HG02798 (cell line): Measurements from ENCODE around the gene CLIC6.

ENCODE experiments used
- ATAC-seq: cut with Tn5 transposase; IDR thresholded peaks from one replicate; pipeline ENCODE4 v1.9.1; 2021; ENCODE audit warnings: mild to moderate bottlenecking; ENCODE audit not compliant: unreplicated experiment, poor library complexity

Gene CLIC6

GRCh38 chr21:34668803-34669148, at the start of gene CLIC6:
Gene CLIC6, plus strand, starts transcription at chr21:34668994. Its CDS starts 395 bp downstream, at chr21:34669389.
- no peak for ATAC-seq

- ATAC-seq = no peak
Measured at GRCh38 chr21:34619841-34620665, 48.7 kb upstream of the CLIC6 start.

GRCh38 chr21:34621434-34622350, 47.1 kb upstream of the CLIC6 start:
- ATAC-seq = no peak

- no peak for ATAC-seq
Measured at GRCh38 chr21:34623516-34623915, 45.3 kb upstream of the CLIC6 start.

DNA sequence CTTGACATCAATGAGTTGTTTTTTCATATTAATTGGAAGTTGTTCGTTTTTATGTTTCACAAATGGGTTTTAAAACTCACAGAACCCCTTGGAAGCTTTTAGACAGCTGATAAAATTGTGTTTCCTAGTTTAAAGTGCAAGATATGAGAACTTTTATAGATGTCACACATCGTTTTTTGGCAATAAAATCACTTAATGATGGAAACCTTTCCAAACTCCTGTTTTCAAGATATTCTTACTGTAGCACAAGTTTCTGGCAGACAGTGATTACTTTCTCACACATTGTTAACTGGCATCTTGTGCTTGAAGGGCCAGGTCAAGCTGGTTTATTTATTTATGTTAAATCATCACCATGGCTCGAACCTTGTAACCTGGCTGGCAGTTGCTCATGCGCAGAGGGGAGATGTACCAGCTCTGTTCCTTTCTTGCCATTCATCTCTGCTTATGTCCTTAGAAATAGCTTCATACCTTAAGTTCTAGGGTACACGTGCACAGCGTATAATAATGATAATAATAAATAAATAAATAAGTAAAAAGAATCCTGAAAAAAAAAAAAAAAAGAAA, 43.7 kb upstream of the CLIC6 start:
- ATAC-seq = no peak

GRCh38 chr21:34626131-34626530, 42.7 kb upstream of the CLIC6 start:
- no peak for ATAC-seq

GRCh38 chr21:34630536-34631143, 38.2 kb upstream of the CLIC6 start:
- ATAC-seq = peak; percentile 53

GRCh38 chr21:34632498-34632897, 36.3 kb upstream of the CLIC6 start:
- ATAC-seq = no peak

- ATAC-seq = no peak
Measured at GRCh38 chr21:34635307-34635706, 33.5 kb upstream of the CLIC6 start.

DNA sequence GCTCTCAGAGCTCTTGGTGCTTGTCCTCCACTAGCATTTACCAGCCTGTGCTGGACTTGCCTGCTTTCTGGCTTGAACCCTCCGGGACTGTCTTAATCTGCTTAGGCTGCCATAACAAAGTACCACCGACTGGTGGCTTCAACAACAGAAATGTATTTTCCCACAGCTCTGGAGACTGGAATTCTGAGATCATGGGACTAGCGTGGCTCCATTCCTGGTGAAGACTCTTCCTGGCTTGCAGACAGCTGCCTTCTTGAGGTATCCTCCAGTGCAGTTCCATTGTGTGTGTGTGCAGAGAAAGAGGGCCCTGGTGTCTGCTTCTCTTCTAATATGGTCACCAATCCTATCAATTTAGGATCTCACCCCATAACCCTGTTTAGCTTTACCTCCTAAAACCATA, 31.8 kb upstream of the CLIC6 start:
- ATAC-seq = no peak

DNA sequence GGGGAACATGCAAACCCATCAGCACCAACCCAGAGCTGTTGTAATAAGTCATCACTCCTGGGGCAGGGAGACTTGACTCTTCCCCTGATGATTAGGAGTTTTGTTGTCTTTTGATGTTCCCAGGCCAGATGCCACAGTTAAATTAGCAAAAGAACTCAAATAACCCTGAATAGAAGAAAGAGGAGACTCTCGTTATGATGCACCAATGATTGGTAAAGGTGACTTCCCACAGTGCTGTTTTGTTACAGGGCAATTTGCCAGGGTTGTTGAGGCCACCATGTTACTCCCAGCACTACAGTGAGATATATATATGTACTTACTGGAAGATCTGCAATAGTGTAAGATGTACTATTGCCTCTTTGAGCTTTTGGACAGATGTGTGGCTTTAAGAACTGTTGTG, 29.5 kb upstream of the CLIC6 start:
- ATAC-seq = no peak

- peak; percentile 42 for ATAC-seq
Measured at GRCh38 chr21:34639882-34640788, 28.7 kb upstream of the CLIC6 start.

GRCh38 chr21:34640858-34641257, 27.9 kb upstream of the CLIC6 start:
- no peak for ATAC-seq

DNA sequence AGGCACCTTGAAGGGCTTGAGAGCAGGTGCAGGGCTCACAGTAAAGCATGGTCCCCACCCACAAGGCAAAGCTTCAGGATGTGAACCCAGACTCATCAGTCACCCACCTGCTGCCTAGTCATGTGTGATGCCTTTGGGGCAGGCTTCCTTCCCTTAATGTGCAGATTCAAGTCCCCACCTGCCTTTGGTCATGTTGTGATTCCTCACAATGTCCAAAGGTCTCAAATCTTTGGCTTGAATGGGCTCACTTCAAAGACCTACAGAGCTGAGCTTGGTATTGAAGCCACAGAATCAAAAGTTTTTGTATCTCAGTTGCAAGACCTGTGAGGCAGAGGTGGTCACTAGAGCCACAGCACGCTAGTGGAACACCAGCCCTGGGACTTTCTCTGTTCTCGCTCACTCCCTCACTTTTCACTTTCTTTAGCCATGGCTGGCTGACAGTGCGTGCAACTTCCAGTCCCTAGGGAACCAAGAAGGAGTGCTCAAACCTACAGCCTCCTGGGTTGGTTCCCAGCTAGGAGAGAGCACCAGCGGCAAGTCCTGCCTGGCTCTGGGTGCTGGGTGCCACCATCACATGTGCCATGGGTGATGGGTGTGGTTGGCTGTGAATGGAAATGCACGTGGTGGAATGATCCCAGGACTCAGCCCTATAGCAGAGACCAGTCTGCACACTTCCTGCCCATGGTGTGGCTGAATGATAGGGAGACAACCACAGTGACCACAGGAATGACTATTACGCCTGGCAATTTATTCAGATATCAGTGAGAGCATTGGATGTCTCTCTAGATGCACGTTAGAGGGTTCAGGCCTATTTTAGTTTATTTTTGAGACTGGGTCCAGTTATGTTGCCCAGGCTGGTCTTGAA, 26.4 kb upstream of the CLIC6 start:
- ATAC-seq = peak; percentile 61

DNA sequence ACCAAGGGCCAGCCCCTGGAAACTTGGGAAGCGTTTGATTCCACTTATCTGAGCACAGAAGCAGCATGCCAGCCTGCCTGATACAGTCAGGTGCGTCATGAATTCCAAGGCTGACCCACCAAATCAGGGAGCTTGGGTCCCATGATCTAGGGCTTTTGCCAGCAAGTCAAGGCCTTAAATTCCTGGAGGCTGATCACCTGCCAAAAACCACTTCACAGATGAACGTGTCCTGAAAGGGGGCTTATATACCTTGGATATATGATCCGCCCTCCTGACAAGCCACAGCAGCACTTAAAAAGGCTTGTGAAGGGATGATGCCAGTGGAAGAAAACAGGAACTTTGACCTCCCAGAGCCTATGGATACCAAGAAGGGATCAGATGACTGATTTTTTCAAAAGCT, 24.0 kb upstream of the CLIC6 start:
- no peak for ATAC-seq

DNA sequence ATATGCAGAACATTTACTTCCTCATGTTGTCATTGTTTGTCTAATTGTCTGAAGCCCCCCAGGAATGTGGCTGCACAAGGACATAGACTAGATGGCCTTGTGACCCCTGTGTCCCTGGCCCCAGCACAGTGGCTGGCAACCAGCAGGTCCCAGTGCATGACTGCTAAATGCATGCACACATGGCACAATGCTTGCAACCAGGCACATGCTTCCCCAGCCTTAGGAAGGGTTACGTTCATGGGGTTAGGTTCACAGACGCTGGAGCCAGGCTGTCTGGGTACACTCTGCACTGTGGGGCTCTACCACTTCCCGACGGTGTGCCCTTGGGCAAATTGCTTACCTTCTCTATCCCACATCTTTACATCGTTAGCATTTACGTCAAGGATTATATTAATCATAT, 21.2 kb upstream of the CLIC6 start:
- ATAC-seq = no peak

DNA sequence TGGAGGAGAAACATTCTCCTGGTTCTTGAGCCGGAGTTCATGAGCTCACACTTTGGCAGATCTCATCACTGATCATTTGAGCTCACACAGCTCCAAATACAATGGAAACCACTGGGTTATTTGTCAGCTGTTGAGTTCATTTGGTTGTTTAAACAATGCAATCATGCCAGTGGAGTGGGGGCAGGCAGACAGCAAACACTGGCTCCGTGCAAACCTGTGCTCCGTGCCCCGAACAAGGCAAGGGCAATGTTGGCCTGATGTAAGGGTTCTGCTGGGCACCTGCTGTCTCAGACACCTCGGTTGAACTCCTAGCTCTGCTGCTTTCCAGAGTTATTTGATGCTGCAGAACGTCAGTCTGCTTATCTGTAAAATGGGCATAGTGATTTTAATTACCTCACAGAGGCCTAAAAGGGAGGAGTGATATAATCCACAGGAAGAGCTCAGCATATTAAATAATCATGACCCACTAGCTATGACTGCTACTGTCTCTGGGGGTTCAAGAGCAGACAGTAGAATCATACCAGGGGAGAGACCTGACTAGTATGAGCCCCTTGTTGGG, 20.0 kb upstream of the CLIC6 start:
- no peak for ATAC-seq

- no peak for ATAC-seq
Measured at GRCh38 chr21:34649400-34649799, 19.4 kb upstream of the CLIC6 start.
